Measurements from ENCODE around the gene NEU2.

- TF ChIP-seq, protein P1, sequence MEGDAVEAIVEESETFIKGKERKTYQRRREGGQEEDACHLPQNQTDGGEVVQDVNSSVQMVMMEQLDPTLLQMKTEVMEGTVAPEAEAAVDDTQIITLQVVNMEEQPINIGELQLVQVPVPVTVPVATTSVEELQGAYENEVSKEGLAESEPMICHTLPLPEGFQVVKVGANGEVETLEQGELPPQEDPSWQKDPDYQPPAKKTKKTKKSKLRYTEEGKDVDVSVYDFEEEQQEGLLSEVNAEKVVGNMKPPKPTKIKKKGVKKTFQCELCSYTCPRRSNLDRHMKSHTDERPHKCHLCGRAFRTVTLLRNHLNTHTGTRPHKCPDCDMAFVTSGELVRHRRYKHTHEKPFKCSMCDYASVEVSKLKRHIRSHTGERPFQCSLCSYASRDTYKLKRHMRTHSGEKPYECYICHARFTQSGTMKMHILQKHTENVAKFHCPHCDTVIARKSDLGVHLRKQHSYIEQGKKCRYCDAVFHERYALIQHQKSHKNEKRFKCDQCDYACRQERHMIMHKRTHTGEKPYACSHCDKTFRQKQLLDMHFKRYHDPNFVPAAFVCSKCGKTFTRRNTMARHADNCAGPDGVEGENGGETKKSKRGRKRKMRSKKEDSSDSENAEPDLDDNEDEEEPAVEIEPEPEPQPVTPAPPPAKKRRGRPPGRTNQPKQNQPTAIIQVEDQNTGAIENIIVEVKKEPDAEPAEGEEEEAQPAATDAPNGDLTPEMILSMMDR (conservative IDR thresholded peaks at IDR 0.05 in 1 of 2, IDR thresholded peaks at IDR 0.05 in 1 of 2; ENCODE audit: extremely low read depth in 1 of 2, insufficient read depth in 1 of 2, low read depth in 1 of 2, low read length in 2 of 2): no peak
- TF ChIP-seq EZH2 (IDR thresholded peaks at IDR 0.05; ENCODE audit: borderline replicate concordance, low read length): no peak
Observed at GRCh38 chr2:233068762-233069418, 36.4 kb downstream of the NEU2 start.

Measured in mammary epithelial cell (primary cell).